Ishikawa (cell line): Measurements from ENCODE around the gene WDR18.

Experiments used
- CEBPB ChIP-seq: IDR thresholded peaks from 2 replicates; pipeline ENCODE4 v1.6.1; 2012
- EP300 ChIP-seq: IDR thresholded peaks from 2 replicates; pipeline ENCODE4 v1.6.1; 2012; ENCODE audit warnings: borderline replicate concordance
- NFIC ChIP-seq: IDR thresholded peaks from 2 replicates; pipeline ENCODE4 v1.6.1; 2012
- TAF1 ChIP-seq: IDR thresholded peaks from 2 replicates; pipeline ENCODE4 v1.6.1; 2012; ENCODE audit warnings: low read depth, mild to moderate bottlenecking
- TCF12 ChIP-seq: IDR thresholded peaks from 2 replicates; pipeline ENCODE4 v1.6.1; 2012; ENCODE audit warnings: low read depth
- YY1 ChIP-seq: IDR thresholded peaks from 2 replicates; pipeline ENCODE4 v1.6.1; 2012; ENCODE audit warnings: low read depth
- ZBTB7A ChIP-seq: IDR thresholded peaks from 2 replicates; pipeline ENCODE4 v1.6.1; 2012; ENCODE audit warnings: low read depth
- TF ChIP-seq, protein P1 (sequence below): IDR thresholded peaks from 2 replicates; pipeline ENCODE4 v1.6.1; 2012
- TF ChIP-seq, protein P2 (sequence below): IDR thresholded peaks from 2 replicates; pipeline ENCODE4 v1.6.1; 2012

DNA sequence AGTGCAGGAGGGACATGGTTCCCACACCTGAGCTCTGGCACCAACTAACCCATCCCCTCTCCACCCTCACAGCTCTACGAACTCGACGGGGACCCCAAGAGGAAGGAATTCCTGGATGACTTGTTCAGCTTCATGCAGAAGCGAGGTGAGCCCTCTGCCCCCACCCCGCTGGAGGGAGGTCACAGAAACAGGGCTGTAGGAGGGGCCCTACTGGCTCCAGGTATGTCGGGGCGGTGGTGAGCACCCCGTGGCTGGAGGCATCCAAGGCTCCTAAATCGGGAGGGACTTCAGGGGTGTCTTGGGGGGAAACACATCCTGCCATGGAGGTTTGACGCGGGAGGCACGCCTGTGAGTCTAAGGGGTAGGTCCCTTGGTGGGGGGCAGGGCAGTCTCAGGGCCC lies 24.1 kb upstream of the WDR18 start:
- TF ChIP-seq EP300 (no peak), YY1 (no peak), ZBTB7A (no peak), TCF12 (no peak), CEBPB (no peak), NFIC (no peak), TAF1 (no peak)
- TF ChIP-seq, protein P1, sequence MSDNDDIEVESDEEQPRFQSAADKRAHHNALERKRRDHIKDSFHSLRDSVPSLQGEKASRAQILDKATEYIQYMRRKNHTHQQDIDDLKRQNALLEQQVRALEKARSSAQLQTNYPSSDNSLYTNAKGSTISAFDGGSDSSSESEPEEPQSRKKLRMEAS, result no peak
- TF ChIP-seq, protein P2, sequence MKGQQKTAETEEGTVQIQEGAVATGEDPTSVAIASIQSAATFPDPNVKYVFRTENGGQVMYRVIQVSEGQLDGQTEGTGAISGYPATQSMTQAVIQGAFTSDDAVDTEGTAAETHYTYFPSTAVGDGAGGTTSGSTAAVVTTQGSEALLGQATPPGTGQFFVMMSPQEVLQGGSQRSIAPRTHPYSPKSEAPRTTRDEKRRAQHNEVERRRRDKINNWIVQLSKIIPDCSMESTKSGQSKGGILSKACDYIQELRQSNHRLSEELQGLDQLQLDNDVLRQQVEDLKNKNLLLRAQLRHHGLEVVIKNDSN, result no peak
